OCI-LY7 (cell line): Measurements from ENCODE around the gene BCS1L.

Experiments
- CTCF ChIP-seq: fragments of 200-600 bp; sonication (generic); conservative IDR thresholded peaks from 2 replicates; pipeline ENCODE4 v1.5.1; 2014; ENCODE audit warnings: mild to moderate bottlenecking, antibody characterized with exemption, low read length, moderate library complexity, mixed read lengths
- EZH2phosphoT487 ChIP-seq: fragments of 200-600 bp; sonication (generic); IDR thresholded peaks from 2 replicates; pipeline ENCODE4 v1.6.1; 2018; ENCODE audit warnings: low read depth, borderline replicate concordance, mild to moderate bottlenecking, mixed run types, antibody characterized with exemption, low read length, moderate library complexity, mixed read lengths

GRCh38 chr2:218644721-218645120 is 14.8 kb upstream of the BCS1L start:
- TF ChIP-seq CTCF = no peak
- TF ChIP-seq EZH2phosphoT487 = no peak
